ENCODE data around the gene HYAL1. TPM values are rescaled to one million over a fixed set of nuclear protein-coding genes. Genes with fewer than 3 reads are reported as not detected.

Gene HYAL1
- total and polyA plus RNA-seq, 2 donors from 2014 or later, result 47.5 to 126 TPM

DNA sequence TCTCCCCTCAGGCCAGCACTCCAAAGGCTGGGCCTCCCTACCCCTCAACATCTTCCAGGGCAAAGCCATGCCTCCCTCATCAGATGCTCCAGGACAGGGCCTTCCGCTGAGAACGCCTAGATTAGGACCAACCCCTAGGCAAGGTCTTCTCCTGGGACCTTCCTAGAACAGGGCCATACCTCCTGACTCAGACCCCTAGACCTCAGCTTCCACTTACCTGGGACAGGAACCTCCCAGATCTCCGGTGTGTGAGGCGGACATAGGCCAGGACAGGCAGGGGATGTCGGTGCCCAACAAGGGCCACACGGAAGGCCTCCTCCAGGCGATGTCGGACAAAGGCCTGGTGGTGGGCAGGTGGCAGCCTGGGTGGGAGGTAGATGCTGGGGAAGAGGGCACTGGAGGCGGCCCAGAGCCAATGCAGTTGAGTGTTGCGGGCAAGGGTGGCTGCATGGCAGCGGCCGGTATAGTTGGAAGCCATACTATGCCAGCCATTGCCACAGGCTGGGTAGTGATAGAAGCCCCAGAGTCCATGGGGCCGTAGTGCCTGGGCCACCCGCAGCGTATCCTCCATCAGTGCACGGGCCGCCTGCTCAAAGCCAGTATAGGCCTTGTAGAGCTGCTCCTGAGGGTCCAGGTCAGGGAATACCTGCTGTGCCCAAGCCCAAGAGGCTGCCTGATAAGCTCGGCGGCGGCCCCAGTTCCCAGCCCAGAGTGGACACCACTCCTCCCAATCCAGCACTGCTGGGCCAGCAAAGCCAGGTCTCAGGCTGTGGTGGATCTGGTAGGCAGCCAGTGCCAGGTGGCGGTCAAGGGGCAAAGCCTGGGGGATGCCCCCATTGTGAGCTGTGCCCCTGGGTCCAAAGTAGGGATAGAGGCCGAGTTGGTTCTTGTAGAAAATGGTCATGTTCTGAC lies 8.6 kb downstream of the HYAL1 start:
- Histone ChIP-seq H3K9me3 (ENCODE audit: control insufficient read depth in 2 of 3, insufficient read depth in 1 of 3, low read length in 3 of 3) (no peaks in the 10 kb centered on the region), H3K27me3 (ENCODE audit: control insufficient read depth, insufficient read depth, low read length) (no peaks in the 10 kb centered on the region), H3K36me3 (ENCODE audit: control insufficient read depth in 2 of 3, insufficient read depth in 3 of 3, low read length in 3 of 3) (peaks cover 0 to 3% (median 0%) of the 10 kb centered on the region in 3 donors), H3K9ac (ENCODE audit: low read length in 3 of 3) (no peak overlapping the region), H3K4me3 (ENCODE audit: low read length in 3 of 3) (no peak overlapping the region), H3K4me1 (ENCODE audit: control insufficient read depth in 2 of 3, insufficient read depth in 2 of 3, low read depth in 1 of 3, low read length in 3 of 3) (peaks cover 3 to 26% (median 25%) of the 10 kb centered on the region in 3 donors), H3K27ac (ENCODE audit: low read depth in 2 of 2, low read length in 2 of 2) (no peak overlapping the region)
- intact Hi-C loops (cut with DNase I), result no loop called here
- TF ChIP-seq, protein P1, sequence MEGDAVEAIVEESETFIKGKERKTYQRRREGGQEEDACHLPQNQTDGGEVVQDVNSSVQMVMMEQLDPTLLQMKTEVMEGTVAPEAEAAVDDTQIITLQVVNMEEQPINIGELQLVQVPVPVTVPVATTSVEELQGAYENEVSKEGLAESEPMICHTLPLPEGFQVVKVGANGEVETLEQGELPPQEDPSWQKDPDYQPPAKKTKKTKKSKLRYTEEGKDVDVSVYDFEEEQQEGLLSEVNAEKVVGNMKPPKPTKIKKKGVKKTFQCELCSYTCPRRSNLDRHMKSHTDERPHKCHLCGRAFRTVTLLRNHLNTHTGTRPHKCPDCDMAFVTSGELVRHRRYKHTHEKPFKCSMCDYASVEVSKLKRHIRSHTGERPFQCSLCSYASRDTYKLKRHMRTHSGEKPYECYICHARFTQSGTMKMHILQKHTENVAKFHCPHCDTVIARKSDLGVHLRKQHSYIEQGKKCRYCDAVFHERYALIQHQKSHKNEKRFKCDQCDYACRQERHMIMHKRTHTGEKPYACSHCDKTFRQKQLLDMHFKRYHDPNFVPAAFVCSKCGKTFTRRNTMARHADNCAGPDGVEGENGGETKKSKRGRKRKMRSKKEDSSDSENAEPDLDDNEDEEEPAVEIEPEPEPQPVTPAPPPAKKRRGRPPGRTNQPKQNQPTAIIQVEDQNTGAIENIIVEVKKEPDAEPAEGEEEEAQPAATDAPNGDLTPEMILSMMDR (IDR thresholded peaks at IDR 0.05; ENCODE audit: borderline replicate concordance, extremely low read depth, insufficient read depth), result no peak
- peak in 1 of 5 donors; percentile 44 for DNase-seq
- FAIRE-seq, result no peak

DNA sequence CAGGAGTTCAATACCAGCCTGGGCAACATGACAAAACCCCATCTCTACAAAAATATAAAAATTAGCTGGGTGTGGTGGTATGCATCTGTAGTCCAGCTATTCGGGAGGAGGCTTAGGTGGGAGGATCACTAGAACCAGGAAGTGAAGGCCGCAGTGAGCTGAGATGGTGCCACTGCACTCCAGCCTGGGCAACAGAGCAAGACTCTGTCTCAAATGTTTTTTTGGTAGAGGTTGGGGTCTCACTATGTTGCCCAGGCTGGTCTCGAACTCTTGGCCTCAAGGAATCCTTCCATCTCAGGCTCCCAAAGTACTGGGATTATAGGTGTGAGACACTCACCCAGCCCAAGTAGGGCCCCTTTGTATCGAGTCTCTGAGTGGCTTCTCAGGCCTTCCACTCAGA lies 9.3 kb downstream of the HYAL1 start:
- intact Hi-C loops (cut with DNase I), result no loop called here
- no peak overlapping the region for H3K27ac ChIP-seq (ENCODE audit: low read depth in 2 of 2, low read length in 2 of 2)
- no peaks in the 10 kb centered on the region for H3K27me3 ChIP-seq (ENCODE audit: control insufficient read depth, insufficient read depth, low read length)
- peaks cover 3 to 24% (median 24%) of the 10 kb centered on the region in 3 donors for H3K4me1 ChIP-seq (ENCODE audit: control insufficient read depth in 2 of 3, insufficient read depth in 2 of 3, low read depth in 1 of 3, low read length in 3 of 3)
- FAIRE-seq (no peak), DNase-seq (no peak)
- TF ChIP-seq, protein P1 (IDR thresholded peaks at IDR 0.05; ENCODE audit: borderline replicate concordance, extremely low read depth, insufficient read depth), result no peak
- H3K36me3 ChIP-seq (ENCODE audit: control insufficient read depth in 2 of 3, insufficient read depth in 3 of 3, low read length in 3 of 3), result peaks cover 0 to 10% (median 0%) of the 10 kb centered on the region in 3 donors
- H3K9ac ChIP-seq (ENCODE audit: low read length in 3 of 3), result no peak overlapping the region
- no peak overlapping the region for H3K4me3 ChIP-seq (ENCODE audit: low read length in 3 of 3)
- no peaks in the 10 kb centered on the region for H3K9me3 ChIP-seq (ENCODE audit: control insufficient read depth in 2 of 3, insufficient read depth in 1 of 3, low read length in 3 of 3)

GRCh38 chr3:50293079-50293801 lies 10.1 kb downstream of the HYAL1 start:
- Histone ChIP-seq H3K9me3 (ENCODE audit: control insufficient read depth in 2 of 3, insufficient read depth in 1 of 3, low read length in 3 of 3) (no peaks in the 10 kb centered on the region), H3K9ac (ENCODE audit: low read length in 3 of 3) (peak overlapping the region in 1 of 3 donors; percentile 84), H3K27me3 (ENCODE audit: control insufficient read depth, insufficient read depth, low read length) (no peaks in the 10 kb centered on the region), H3K4me3 (ENCODE audit: low read length in 3 of 3) (peak overlapping the region in 1 of 3 donors; percentile 88), H3K27ac (ENCODE audit: low read depth in 2 of 2, low read length in 2 of 2) (peak overlapping the region; percentile 78 to 88), H3K36me3 (ENCODE audit: control insufficient read depth in 2 of 3, insufficient read depth in 3 of 3, low read length in 3 of 3) (peaks cover 0 to 18% (median 6%) of the 10 kb centered on the region in 3 donors), H3K4me1 (ENCODE audit: control insufficient read depth in 2 of 3, insufficient read depth in 2 of 3, low read depth in 1 of 3, low read length in 3 of 3) (peaks cover 3 to 21% (median 16%) of the 10 kb centered on the region in 3 donors)
- intact Hi-C loops (cut with DNase I), result no loop called here
- TF ChIP-seq, protein P1 (IDR thresholded peaks at IDR 0.05; ENCODE audit: borderline replicate concordance, extremely low read depth, insufficient read depth), result no peak
- FAIRE-seq (no peak), DNase-seq (peak in 1 of 5 donors; percentile 62)
